ENCODE measurements around the gene CNOT9.
A peak's percentile ranks its signal among the peaks of the same experiment; 100 is the strongest.

CNOT9 gene

DNA sequence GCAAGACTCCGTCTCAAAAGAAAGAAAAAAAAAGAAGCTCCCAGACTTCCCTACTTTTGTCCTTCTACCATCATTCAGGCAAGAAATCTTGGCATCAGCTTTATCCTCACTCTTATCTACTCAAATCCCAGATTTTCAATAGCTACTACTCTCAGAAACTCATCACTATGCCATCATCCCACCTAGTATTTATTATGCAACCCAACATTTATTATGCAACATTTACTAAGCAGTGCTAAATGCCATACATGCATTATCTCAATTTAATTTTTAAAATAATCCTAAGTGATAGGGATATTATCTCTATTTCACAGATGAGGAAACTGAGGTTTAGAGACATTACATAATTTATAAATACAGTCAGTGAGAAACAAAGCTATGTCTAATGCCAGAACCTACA, 4.6 kb upstream of the CNOT9 start:
- H3K4me3 ChIP-seq (ENCODE audit: low read depth, low read length), result no peak overlapping the region
- DNase-seq (ENCODE audit: low read depth), result no peak
- TF ChIP-seq, protein P1, sequence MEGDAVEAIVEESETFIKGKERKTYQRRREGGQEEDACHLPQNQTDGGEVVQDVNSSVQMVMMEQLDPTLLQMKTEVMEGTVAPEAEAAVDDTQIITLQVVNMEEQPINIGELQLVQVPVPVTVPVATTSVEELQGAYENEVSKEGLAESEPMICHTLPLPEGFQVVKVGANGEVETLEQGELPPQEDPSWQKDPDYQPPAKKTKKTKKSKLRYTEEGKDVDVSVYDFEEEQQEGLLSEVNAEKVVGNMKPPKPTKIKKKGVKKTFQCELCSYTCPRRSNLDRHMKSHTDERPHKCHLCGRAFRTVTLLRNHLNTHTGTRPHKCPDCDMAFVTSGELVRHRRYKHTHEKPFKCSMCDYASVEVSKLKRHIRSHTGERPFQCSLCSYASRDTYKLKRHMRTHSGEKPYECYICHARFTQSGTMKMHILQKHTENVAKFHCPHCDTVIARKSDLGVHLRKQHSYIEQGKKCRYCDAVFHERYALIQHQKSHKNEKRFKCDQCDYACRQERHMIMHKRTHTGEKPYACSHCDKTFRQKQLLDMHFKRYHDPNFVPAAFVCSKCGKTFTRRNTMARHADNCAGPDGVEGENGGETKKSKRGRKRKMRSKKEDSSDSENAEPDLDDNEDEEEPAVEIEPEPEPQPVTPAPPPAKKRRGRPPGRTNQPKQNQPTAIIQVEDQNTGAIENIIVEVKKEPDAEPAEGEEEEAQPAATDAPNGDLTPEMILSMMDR (IDR thresholded peaks at IDR 0.05; ENCODE audit: control insufficient read depth, extremely low read depth, insufficient read depth), result no peak

DNA sequence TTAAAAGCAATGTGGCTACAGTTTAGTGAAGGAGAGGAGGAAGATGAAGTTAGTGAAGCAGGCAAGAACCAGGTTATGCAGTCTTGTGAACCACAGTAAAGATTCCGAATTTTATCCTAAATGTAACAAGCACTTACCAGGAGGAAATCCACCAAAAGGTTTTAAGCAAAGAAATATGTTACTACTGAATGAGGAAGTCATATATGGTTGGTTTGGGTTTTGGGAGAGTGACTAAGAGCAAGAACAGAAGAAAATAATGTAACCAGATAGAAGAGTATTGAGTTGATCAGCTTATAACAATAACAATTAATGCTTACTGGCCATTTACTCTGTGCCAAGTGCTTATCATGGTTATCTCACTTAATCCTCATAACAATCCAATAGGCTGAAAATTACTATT, 2.3 kb upstream of the CNOT9 start:
- TF ChIP-seq, protein P1 (IDR thresholded peaks at IDR 0.05; ENCODE audit: control insufficient read depth, extremely low read depth, insufficient read depth), result no peak
- DNase-seq (ENCODE audit: low read depth), result no peak
- peak overlapping the region; percentile 94 for H3K4me3 ChIP-seq (ENCODE audit: low read depth, low read length)

DNA sequence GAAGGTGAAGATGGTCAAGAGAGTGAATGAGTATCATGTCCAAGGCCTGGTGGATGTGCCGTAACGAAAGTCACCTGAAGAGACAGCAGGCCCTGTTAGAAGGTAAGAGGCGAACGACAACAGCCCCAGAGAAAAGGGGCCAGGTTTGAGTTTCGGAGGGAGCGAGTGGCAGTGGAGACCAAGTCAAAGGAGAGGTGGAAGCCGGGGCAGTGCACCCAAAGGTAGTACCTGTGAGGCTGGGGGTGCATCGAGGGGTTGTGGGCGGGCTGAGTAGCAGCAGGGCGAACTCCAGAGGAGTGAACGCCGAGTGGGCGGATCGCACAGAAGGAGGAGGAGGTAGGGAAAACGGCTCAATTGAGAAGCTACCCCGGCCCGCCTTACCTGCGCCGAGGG, 846 bp upstream of the CNOT9 start:
- TF ChIP-seq, protein P1 (IDR thresholded peaks at IDR 0.05; ENCODE audit: control insufficient read depth, extremely low read depth, insufficient read depth), result no peak
- DNase-seq (ENCODE audit: low read depth), result no peak
- peak overlapping the region; percentile 94 for H3K4me3 ChIP-seq (ENCODE audit: low read depth, low read length)

GRCh38 chr2:218569038-218569431, 396 bp downstream of the CNOT9 start:
- H3K4me3 ChIP-seq (ENCODE audit: low read depth, low read length), result peak overlapping the region; percentile 94
- TF ChIP-seq, protein P1 (IDR thresholded peaks at IDR 0.05; ENCODE audit: control insufficient read depth, extremely low read depth, insufficient read depth), result no peak
- DNase-seq (ENCODE audit: low read depth), result no peak

DNA sequence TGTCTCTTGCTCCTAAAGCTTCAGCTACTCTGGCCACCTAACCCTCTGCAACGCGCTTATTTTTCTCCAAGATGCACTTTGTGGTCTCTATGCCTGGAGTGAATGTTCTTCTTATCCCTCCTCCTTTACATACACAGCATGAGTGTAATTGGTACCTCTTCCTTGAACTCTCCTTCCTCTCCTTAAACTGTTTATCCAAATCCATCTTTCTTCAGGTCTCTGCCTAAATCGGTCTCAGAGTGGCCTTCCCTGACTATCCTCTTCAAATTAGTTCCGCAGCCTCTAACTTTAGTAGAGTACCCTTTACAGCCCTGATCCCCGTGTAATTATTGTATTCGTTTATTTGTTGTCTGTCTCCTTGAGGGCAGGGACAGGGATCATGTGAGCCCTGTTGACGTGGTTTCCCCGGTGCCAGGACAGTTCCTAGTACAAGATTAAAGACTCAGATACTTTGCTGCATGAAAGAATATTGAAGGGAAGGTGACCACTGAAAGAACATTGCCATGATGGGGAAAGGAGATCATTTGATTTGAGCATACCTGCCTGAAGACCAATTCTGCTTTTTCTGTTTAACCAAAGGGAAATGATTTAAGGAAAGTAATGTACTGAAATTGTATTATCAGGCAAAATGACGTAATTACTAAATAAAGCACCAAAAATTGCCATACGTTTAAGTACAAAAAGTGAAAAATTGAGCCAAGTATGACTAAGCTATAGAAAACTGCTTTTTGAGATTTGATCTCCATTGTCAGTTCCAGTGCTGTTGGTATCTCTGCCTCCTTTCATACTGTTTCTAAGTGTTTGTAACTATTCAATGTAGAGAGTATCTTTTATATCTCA, 1.2 kb downstream of the CNOT9 start:
- DNase-seq (ENCODE audit: low read depth), result peak; percentile 26

DNA sequence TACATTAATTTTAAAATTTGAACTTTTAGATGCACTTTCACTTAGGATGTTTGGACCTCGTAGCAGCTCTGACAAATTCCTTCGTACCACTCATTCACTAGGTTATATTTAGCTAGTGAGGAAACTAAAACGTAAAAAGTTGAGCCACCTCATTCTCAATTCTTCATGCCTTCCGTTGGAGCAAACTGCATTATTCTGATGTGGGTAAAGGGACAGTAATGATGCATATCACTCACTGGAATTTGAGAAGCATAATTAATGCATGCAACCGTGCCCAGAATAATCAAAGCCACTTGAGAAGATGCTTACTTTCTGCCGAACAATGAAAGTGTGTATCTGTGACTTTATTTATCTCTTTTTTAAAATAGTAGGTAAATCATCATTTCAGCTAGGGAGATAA, 2.2 kb downstream of the CNOT9 start:
- DNase-seq (ENCODE audit: low read depth), result no peak
- H3K4me3 ChIP-seq (ENCODE audit: low read depth, low read length), result no peak overlapping the region
- TF ChIP-seq, protein P1 (IDR thresholded peaks at IDR 0.05; ENCODE audit: control insufficient read depth, extremely low read depth, insufficient read depth), result no peak

More for the DNA sequence above, 1.2 kb downstream of the CNOT9 start:
- peak overlapping the region; percentile 94 for H3K4me3 ChIP-seq (ENCODE audit: low read depth, low read length)
- TF ChIP-seq, protein P1 (IDR thresholded peaks at IDR 0.05; ENCODE audit: control insufficient read depth, extremely low read depth, insufficient read depth), result no peak

- no peak for DNase-seq (ENCODE audit: low read depth)
- TF ChIP-seq, protein P1 (IDR thresholded peaks at IDR 0.05; ENCODE audit: control insufficient read depth, extremely low read depth, insufficient read depth), result no peak
- no peak overlapping the region for H3K4me3 ChIP-seq (ENCODE audit: low read depth, low read length)
Observed at GRCh38 chr2:218576854-218577253, 8.2 kb downstream of the CNOT9 start.
